ENCODE results near the gene SNUPN. TPM values are rescaled to one million over a fixed set of nuclear protein-coding genes. Genes with fewer than 3 reads are reported as not detected.
A peak's percentile ranks its signal among the peaks of the same experiment; 100 is the strongest.

SNUPN gene
- total RNA-seq, 1 experiment from 2014 or later: 28.9 TPM

GRCh38 chr15:75554717-75555116, 70.8 kb downstream of the SNUPN start:
- intact Hi-C loops (cut with micrococcal nuclease): no loop called here
- peak; percentile 27 for DNase-seq (ENCODE audit: unreplicated experiment)
- Mint-ChIP-seq H3K4me1 (ENCODE audit: insufficient read depth, unreplicated experiment) (no peaks in the 10 kb centered on the region), H3K36me3 (ENCODE audit: insufficient read depth, unreplicated experiment) (peaks cover 5% of the 10 kb centered on the region), H3K27me3 (ENCODE audit: insufficient read depth, unreplicated experiment) (no peaks in the 10 kb centered on the region), H3K9me3 (ENCODE audit: unreplicated experiment) (no peaks in the 10 kb centered on the region), H3K27ac (ENCODE audit: low read depth, unreplicated experiment) (no peak overlapping the region), H3K4me3 (ENCODE audit: unreplicated experiment) (no peak overlapping the region)
- no peak for TF ChIP-seq CTCF (IDR thresholded peaks at IDR 0.05; ENCODE audit: unreplicated experiment)
- ChIA-PET CTCF (no interaction called here), POLR2A (no interaction called here)
- no TSS peak for BruUV-seq (replicated peaks)

- intact Hi-C loops (cut with micrococcal nuclease): no loop called here
- no peak for DNase-seq (ENCODE audit: unreplicated experiment)
- ChIA-PET CTCF (interaction anchor here (0.6 kb wide), 1 partner anchor 22 kb away, joined by 3 read pairs; no protein-coding TSS in a partner anchor), POLR2A (interaction anchor here (1.1 kb wide), 1 partner anchor 9 kb away, joined by 3 read pairs; no protein-coding TSS in a partner anchor)
- H3K9me3 Mint-ChIP-seq (ENCODE audit: unreplicated experiment): no peaks in the 10 kb centered on the region
- H3K4me3 Mint-ChIP-seq (ENCODE audit: unreplicated experiment): no peak overlapping the region
- H3K27ac Mint-ChIP-seq (ENCODE audit: low read depth, unreplicated experiment): no peak overlapping the region
- H3K36me3 Mint-ChIP-seq (ENCODE audit: insufficient read depth, unreplicated experiment): no peaks in the 10 kb centered on the region
- no peak for TF ChIP-seq CTCF (IDR thresholded peaks at IDR 0.05; ENCODE audit: unreplicated experiment)
- H3K27me3 Mint-ChIP-seq (ENCODE audit: insufficient read depth, unreplicated experiment): no peaks in the 10 kb centered on the region
- BruUV-seq (replicated peaks): no TSS peak
- H3K4me1 Mint-ChIP-seq (ENCODE audit: insufficient read depth, unreplicated experiment): no peaks in the 10 kb centered on the region
Measured at GRCh38 chr15:75553659-75554058, 71.9 kb downstream of the SNUPN start.

- no peaks in the 10 kb centered on the region for H3K27me3 Mint-ChIP-seq (ENCODE audit: insufficient read depth, unreplicated experiment)
- DNase-seq (ENCODE audit: unreplicated experiment): no peak
- intact Hi-C loops (cut with micrococcal nuclease): no loop called here
- ChIA-PET POLR2A (no interaction called here), CTCF (interaction anchor here (0.6 kb wide), 1 partner anchor 26 kb away, joined by 3 read pairs; no protein-coding TSS in a partner anchor)
- H3K4me1 Mint-ChIP-seq (ENCODE audit: insufficient read depth, unreplicated experiment): no peaks in the 10 kb centered on the region
- H3K4me3 Mint-ChIP-seq (ENCODE audit: unreplicated experiment): no peak overlapping the region
- BruUV-seq (replicated peaks): no TSS peak
- no peak for TF ChIP-seq CTCF (IDR thresholded peaks at IDR 0.05; ENCODE audit: unreplicated experiment)
- no peaks in the 10 kb centered on the region for H3K9me3 Mint-ChIP-seq (ENCODE audit: unreplicated experiment)
- H3K27ac Mint-ChIP-seq (ENCODE audit: low read depth, unreplicated experiment): no peak overlapping the region
- H3K36me3 Mint-ChIP-seq (ENCODE audit: insufficient read depth, unreplicated experiment): no peaks in the 10 kb centered on the region
Measured at GRCh38 chr15:75551091-75551490, 74.4 kb downstream of the SNUPN start.

Other genes with a start within 250 kb of the SNUPN start
- 32.5 and 45.5 TPM in 2 replicates for gene SIN3A, start 174.0 kb downstream of the SNUPN start, total RNA-seq (2022)
- 31.6 and 33.0 TPM in 2 replicates for gene PTPN9, start 46.4 kb downstream of the SNUPN start, total RNA-seq (2022)
- gene IMP3, start 14.5 kb upstream of the SNUPN start, total RNA-seq (2022): 45.8 and 58.0 TPM in 2 replicates
- 14.3 and 15.2 TPM in 2 replicates for gene SNX33, start 22.2 kb upstream of the SNUPN start, total RNA-seq (2022)
- gene CSPG4, start 87.1 kb upstream of the SNUPN start, total RNA-seq (2022): 0.05 and 0.21 TPM in 2 replicates
- 28.3 and 36.4 TPM in 2 replicates for gene UBE2Q2, start 217.7 kb upstream of the SNUPN start, total RNA-seq (2022)

Data from MCF 10A (cell line).